Smooth muscle cell (in vitro differentiated cells): ENCODE data around the gene PITRM1. TPM values are rescaled to one million over a fixed set of nuclear protein-coding genes. Genes with fewer than 3 reads are reported as not detected.
"Not testable (repeated sequence)": the region's sequence is repeated elsewhere in the genome, so short reads cannot be mapped to it uniquely, and the experiment has no call there.

Experiments used
- DNase-seq: peaks from one replicate; lab custom pipeline; 2025; ENCODE audit not compliant: unreplicated experiment; lab: John Stamatoyannopoulos, UW
- H2AFZ ChIP-seq: fragments of 200-600 bp; sonication (generic); 2 replicates; pipeline ENCODE4 v1.6.0; 2016; ENCODE audit warnings: antibody characterized with exemption, low read depth, mild to moderate bottlenecking
- H3F3A ChIP-seq: fragments of 200-600 bp; sonication (generic); 2 replicates; pipeline ENCODE4 v1.6.0; 2017; ENCODE audit warnings: antibody characterized with exemption, low read depth
- H3K27ac ChIP-seq: fragments of 200-600 bp; sonication (generic); 2 replicates; pipeline ENCODE4 v1.5.1; 2016; ENCODE audit warnings: low read depth, mild to moderate bottlenecking
- H3K27me3 ChIP-seq: fragments of 200-600 bp; sonication (generic); 2 replicates; pipeline ENCODE4 v1.6.1; 2016; ENCODE audit warnings: low read depth, mild to moderate bottlenecking
- H3K36me3 ChIP-seq: fragments of 200-600 bp; sonication (generic); 2 replicates; pipeline ENCODE4 v1.5.1; 2016; ENCODE audit warnings: low read depth
- H3K4me1 ChIP-seq: fragments of 200-600 bp; sonication (generic); 2 replicates; pipeline ENCODE4 v1.5.1; 2016; ENCODE audit warnings: low read depth
- H3K4me2 ChIP-seq: fragments of 200-600 bp; sonication (generic); 2 replicates; pipeline ENCODE4 v1.6.0; 2016; ENCODE audit warnings: mild to moderate bottlenecking
- H3K4me3 ChIP-seq: fragments of 200-600 bp; sonication (generic); 2 replicates; pipeline ENCODE4 v1.5.1; 2016; ENCODE audit warnings: mild to moderate bottlenecking
- H3K79me2 ChIP-seq: fragments of 200-600 bp; sonication (generic); 2 replicates; pipeline ENCODE4 v1.6.0; 2016; ENCODE audit warnings: low read depth, mild to moderate bottlenecking
- H3K9ac ChIP-seq: fragments of 200-600 bp; sonication (generic); 2 replicates; pipeline ENCODE4 v1.6.0; 2016; ENCODE audit warnings: low read depth
- H3K9me3 ChIP-seq: fragments of 200-600 bp; sonication (generic); replicated peaks from 2 replicates; pipeline ENCODE4 v1.5.1; 2016; ENCODE audit warnings: low read depth
- H4K20me1 ChIP-seq: fragments of 200-600 bp; sonication (generic); 2 replicates; pipeline ENCODE4 v1.6.0; 2016; ENCODE audit warnings: low read depth
- WGBS: methylation state at CpG from one replicate; pipeline ENCODE4 v1.1.7; 2016; ENCODE audit warnings: low lambda C conversion rate; 5-methylcytosine and 5-hydroxymethylcytosine counted together
- polyA plus RNA-seq: library from polyadenylated mRNA; unstranded; fragments of >200 nt; fragmentation: Nextera tagmentation; extraction: Ambion mirVana; gene quantifications from 2 replicates; pipeline ENCODE4 v1.2.1, GENCODE V29; 2016
- total RNA-seq: library from RNA; depleted of rRNA; stranded (reverse); fragments of >200 nt; gene quantifications from 2 replicates; pipeline ENCODE4 v1.2.3, GENCODE V29; 2014
- TF ChIP-seq, protein P1 (sequence below): fragments of 200-600 bp; sonication (generic); IDR thresholded peaks from 2 replicates; pipeline ENCODE4 v1.5.1; 2017; ENCODE audit warnings: borderline replicate concordance, mild to moderate bottlenecking, antibody characterized with exemption; ENCODE audit not compliant: insufficient read depth, poor library complexity, severe bottlenecking

Gene PITRM1
- total and polyA plus RNA-seq, 2 experiments from 2014 or later: 49.2 to 61.3 TPM

GRCh38 chr10:3106928-3107425, 65.6 kb downstream of the PITRM1 start:
- Histone ChIP-seq H3K79me2 (peaks cover 14% of the 10 kb centered on the region), H3K9me3 (no peaks in the 10 kb centered on the region), H3K4me1 (no peaks in the 10 kb centered on the region), H3K27ac (peak overlapping the region; percentile 94), H3K27me3 (no peaks in the 10 kb centered on the region), H3K9ac (peak overlapping the region; percentile 72), H3K4me2 (peak overlapping the region; percentile 53), H3K4me3 (no peak overlapping the region), H2AFZ (no peak overlapping the region), H4K20me1 (peaks cover 9% of the 10 kb centered on the region), H3K36me3 (peaks cover 10% of the 10 kb centered on the region), H3F3A (no peaks in the 10 kb centered on the region)
- DNase-seq: no peak
- TF ChIP-seq, protein P1, sequence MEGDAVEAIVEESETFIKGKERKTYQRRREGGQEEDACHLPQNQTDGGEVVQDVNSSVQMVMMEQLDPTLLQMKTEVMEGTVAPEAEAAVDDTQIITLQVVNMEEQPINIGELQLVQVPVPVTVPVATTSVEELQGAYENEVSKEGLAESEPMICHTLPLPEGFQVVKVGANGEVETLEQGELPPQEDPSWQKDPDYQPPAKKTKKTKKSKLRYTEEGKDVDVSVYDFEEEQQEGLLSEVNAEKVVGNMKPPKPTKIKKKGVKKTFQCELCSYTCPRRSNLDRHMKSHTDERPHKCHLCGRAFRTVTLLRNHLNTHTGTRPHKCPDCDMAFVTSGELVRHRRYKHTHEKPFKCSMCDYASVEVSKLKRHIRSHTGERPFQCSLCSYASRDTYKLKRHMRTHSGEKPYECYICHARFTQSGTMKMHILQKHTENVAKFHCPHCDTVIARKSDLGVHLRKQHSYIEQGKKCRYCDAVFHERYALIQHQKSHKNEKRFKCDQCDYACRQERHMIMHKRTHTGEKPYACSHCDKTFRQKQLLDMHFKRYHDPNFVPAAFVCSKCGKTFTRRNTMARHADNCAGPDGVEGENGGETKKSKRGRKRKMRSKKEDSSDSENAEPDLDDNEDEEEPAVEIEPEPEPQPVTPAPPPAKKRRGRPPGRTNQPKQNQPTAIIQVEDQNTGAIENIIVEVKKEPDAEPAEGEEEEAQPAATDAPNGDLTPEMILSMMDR: no peak
- WGBS: 64% methylated on average over 5 of the region's 5 CpGs

DNA sequence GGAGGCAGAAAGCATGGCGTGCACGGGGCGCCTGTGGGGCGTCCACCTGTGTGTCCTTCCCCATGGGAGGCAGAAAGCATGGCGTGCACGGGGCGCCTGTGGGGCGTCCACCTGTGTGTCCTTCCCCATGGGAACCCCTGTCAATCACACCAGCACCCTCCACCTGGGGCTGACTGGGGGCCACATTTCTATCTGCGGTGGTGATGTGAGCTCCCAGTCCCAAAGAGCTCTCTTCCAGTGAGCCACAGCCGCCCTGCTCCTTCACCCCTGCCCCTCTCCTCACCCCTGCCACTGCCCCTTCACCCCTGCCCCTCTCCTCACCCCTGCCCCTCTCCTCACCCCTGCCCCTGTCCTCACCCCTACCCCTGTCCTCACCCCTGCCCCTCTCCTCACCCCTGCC, 66.3 kb downstream of the PITRM1 start:
- H3K27me3 ChIP-seq, DNase-seq, H3K4me3 ChIP-seq, H3K27ac ChIP-seq, H2AFZ ChIP-seq, H3K9me3 ChIP-seq, H3K4me1 ChIP-seq, H3F3A ChIP-seq, H3K4me2 ChIP-seq, H3K9ac ChIP-seq, H4K20me1 ChIP-seq: not testable (repeated sequence)
- Histone ChIP-seq H3K36me3 (peaks cover 10% of the 10 kb centered on the region), H3K79me2 (peaks cover 17% of the 10 kb centered on the region)
- WGBS: 97% methylated on average over 5 of the region's 10 CpGs

- H3K36me3 ChIP-seq: peaks cover 10% of the 10 kb centered on the region
- no peak overlapping the region for H2AFZ ChIP-seq
These were observed 66.7 kb downstream of the PITRM1 start for GRCh38 chr10:3105905-3106304.

DNA sequence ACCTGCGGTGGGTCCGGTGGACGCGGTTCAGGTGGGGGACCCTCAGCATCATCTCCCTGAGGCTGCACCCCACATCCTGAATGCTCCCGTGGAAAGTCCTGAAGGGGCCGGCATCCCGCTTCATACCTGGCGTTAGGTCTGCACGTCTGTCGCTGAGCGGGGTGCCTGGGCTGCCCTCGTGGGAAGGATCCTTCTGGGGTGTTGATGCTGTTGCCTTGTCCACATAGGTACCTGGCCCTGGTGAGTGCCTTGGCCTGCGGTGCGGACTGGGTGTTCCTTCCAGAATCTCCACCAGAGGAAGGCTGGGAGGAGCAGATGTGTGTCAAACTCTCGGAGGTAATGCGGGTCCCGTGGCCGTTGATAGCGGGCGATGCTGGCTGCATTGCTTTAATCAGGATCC, 67.4 kb downstream of the PITRM1 start:
- H4K20me1 ChIP-seq: no peaks in the 10 kb centered on the region
- TF ChIP-seq, protein P1: no peak
- no peak overlapping the region for H3K4me2 ChIP-seq
- no peaks in the 10 kb centered on the region for H3K27me3 ChIP-seq
- 97% methylated on average over 20 of the region's 20 CpGs for WGBS
- H3K4me1 ChIP-seq: no peaks in the 10 kb centered on the region
- no peak for DNase-seq
- H2AFZ ChIP-seq: no peak overlapping the region
- H3K4me3 ChIP-seq: no peak overlapping the region
- no peak overlapping the region for H3K9ac ChIP-seq
- H3K36me3 ChIP-seq: peaks cover 10% of the 10 kb centered on the region
- H3K79me2 ChIP-seq: peaks cover 29% of the 10 kb centered on the region
- H3K27ac ChIP-seq: no peak overlapping the region
- H3K9me3 ChIP-seq: no peaks in the 10 kb centered on the region
- H3F3A ChIP-seq: no peaks in the 10 kb centered on the region

More at GRCh38 chr10:3105905-3106304, 66.7 kb downstream of the PITRM1 start:
- no peaks in the 10 kb centered on the region for H3K27me3 ChIP-seq
- H3K9me3 ChIP-seq: no peaks in the 10 kb centered on the region
- peaks cover 21% of the 10 kb centered on the region for H3K79me2 ChIP-seq
- DNase-seq: no peak
- WGBS: 86% methylated on average over 16 of the region's 20 CpGs
- TF ChIP-seq, protein P1: no peak
- H3F3A ChIP-seq: no peaks in the 10 kb centered on the region
- H3K27ac ChIP-seq: no peak overlapping the region
- no peak overlapping the region for H3K9ac ChIP-seq
- H3K4me3 ChIP-seq: no peak overlapping the region
- no peaks in the 10 kb centered on the region for H3K4me1 ChIP-seq
- no peak overlapping the region for H3K4me2 ChIP-seq
- peaks cover 5% of the 10 kb centered on the region for H4K20me1 ChIP-seq
